H7 (cell line): ENCODE results near the gene MRPS7. TPM values are rescaled to one million over a fixed set of nuclear protein-coding genes. Genes with fewer than 3 reads are reported as not detected.
A peak's percentile ranks its signal among the peaks of the same experiment; 100 is the strongest.

ENCODE experiments used
- DNase-seq: peaks from one replicate; pipeline ENCODE4 v3.0.0; 2012
- H3K27me3 ChIP-seq: 2 replicates; pipeline ENCODE4 v1.6.0; 2011; ENCODE audit warnings: mild to moderate bottlenecking, low read length; ENCODE audit not compliant: control insufficient read depth, insufficient read depth
- H3K36me3 ChIP-seq: replicated peaks from 2 replicates; pipeline ENCODE4 v1.5.1; 2011; ENCODE audit warnings: low read length; ENCODE audit not compliant: control insufficient read depth, insufficient read depth
- H3K4me3 ChIP-seq: 2 replicates; pipeline ENCODE4 v1.5.1; 2011; ENCODE audit warnings: low read depth, mild to moderate bottlenecking, control low read depth, low read length, moderate library complexity; ENCODE audit not compliant: insufficient read depth
- total RNA-seq: library from RNA; depleted of rRNA; stranded (reverse); fragments of >200 nt; shearing (Covaris generic); gene quantifications from 2 replicates; pipeline ENCODE4 v1.2.3, GENCODE V29; 2014; rRNA removed

Gene MRPS7
- 128 and 166 TPM in 2 replicates for total RNA-seq

DNA sequence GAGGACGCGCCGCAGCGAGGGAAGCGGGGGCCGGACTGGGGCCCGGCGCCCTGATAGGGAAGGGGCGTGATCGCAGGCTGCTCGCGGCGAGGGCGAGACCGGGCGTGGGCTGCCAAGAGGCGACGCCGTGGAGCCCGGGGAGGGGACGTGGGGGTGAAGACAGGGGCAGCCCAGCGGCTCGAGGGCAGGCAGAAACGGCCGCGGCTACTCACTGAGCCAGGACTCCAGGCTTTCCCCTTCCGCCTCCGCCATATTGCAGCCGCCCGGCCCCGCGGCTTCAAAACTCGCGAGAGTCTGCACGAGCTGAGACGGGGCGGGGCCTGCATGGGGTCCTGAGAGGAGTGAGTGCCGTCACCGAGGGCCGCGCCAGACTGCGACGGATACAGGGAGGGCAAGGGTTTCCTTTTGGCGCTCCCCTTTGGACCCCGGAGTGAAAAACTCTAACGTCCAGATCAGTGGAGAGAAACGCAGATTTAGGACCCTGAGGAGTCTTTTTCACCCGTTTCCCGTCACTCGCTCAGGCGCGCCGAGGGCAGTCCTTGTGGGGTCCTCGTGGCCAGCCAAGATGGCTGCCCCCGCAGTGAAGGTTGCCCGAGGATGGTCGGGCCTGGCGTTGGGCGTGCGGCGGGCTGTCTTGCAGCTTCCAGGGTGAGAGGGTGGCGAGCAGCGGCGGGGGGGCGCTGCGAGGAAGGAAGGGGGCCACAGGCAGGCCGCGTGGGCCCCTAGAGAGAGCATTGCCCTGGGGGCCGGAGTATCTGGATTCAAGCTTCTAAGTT is at the start of gene MRPS7, which contains the start of gene GGA3:
TSS of gene MRPS7 (plus strand) at position 544 of the 776 bp plus-strand sequence. CDS start at position 566, 22 bp downstream.
TSS of gene GGA3 (minus strand) at position 271 of the 776 bp plus-strand sequence. CDS start at position 252, 19 bp downstream.
- Histone ChIP-seq H3K4me3 (peak within 1 kb of the TSS; percentile 92), H3K36me3 (peaks cover 18% of the 10 kb centered on the region), H3K27me3 (no peaks in the 10 kb centered on the region)
- peak; percentile 98 for DNase-seq

GRCh38 chr17:75218131-75218530 is 43.5 kb upstream of the MRPS7 start:
- Histone ChIP-seq H3K4me3 (no peak overlapping the region), H3K27me3 (no peaks in the 10 kb centered on the region), H3K36me3 (peaks cover 34% of the 10 kb centered on the region)
- no peak for DNase-seq

DNA sequence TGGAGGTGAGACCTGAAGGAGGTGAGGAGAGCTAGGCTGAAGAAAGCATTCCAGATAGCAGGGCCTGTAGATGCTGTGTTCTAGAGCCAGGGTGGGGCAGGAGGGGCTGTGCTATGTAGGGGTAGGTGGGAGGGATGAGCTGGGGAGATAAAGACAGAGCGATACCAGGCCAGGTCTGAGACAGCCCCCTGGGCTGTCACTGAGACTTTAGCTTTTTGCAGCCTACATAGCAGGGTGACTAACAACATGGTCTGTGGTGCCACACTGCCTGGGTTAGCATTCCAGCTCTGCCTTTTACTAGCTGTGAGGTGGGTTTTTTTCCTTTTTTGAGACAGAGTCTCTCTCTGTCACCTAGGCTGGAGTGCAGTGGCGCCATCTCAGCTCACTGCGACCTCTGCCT is 41.9 kb upstream of the MRPS7 start:
- Histone ChIP-seq H3K36me3 (peaks cover 30% of the 10 kb centered on the region), H3K27me3 (no peaks in the 10 kb centered on the region)
- no peak for DNase-seq

DNA sequence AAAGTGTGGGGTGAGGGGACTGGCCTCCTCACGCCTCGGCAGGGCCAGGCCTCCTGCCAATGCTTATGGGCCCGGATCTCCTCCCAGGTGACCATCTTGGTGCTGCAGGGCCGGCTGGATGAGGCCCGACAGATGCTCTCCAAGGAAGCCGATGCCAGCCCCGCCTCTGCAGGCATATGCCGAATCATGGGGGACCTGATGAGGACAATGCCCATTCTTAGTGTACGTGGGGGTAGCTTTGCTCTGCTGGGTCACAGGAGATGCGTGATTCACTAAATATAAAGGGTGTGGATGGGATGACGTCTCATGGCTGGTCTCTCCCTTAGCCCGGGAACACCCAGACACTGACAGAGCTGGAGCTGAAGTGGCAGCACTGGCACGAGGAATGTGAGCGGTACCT is 36.7 kb upstream of the MRPS7 start:
- DNase-seq = peak; percentile 26
- H3K36me3 ChIP-seq = peaks cover 34% of the 10 kb centered on the region
- no peaks in the 10 kb centered on the region for H3K27me3 ChIP-seq
- no peak overlapping the region for H3K4me3 ChIP-seq

More for the DNA sequence above, 41.9 kb upstream of the MRPS7 start:
- H3K4me3 ChIP-seq = no peak overlapping the region

DNA sequence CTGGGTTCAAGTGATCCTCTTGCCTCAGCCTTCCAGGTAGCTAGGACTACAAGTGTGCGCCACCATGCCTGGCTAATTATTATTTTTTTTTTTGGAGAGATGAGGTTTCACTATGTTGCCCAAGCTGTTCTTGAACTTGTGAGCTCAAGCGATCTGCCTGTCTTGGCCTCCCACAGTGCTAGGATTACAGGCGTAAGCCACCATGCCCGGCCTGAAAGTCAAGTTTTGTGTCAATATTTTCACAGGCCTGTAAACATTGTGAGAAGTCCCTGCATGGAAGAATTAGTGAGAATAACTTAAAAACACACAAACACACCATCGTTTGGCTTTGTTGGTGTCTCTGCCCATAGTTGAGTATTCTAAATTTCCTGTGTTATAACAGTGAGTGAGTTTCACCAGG is 34.0 kb upstream of the MRPS7 start:
- no peak for DNase-seq
- Histone ChIP-seq H3K27me3 (no peaks in the 10 kb centered on the region), H3K4me3 (no peak overlapping the region), H3K36me3 (peaks cover 48% of the 10 kb centered on the region)

- no peaks in the 10 kb centered on the region for H3K27me3 ChIP-seq
- DNase-seq = no peak
- H3K4me3 ChIP-seq = no peak overlapping the region
- H3K36me3 ChIP-seq = peaks cover 52% of the 10 kb centered on the region
These were observed 33.4 kb upstream of the MRPS7 start for GRCh38 chr17:75228305-75228704.

DNA sequence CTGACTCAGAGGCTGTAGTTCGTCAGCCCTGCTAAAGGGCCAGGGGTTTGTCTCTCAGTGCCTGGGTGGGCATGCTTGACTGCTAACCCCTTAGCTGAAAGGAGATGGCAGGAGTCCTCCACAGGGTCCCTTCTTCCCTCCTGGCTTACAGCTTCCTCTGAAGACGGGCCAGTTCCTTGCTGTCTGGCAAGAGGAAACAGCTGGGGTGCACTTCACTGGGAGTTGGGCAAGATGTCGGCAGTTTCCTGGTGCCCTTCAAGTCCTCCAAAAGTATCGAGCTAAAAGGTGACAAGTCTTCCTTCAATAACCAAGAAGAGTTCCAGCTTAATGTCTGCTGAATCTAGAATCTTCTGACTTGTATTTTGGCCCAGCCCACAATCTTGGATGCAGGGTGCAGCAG is 32.8 kb upstream of the MRPS7 start:
- H3K27me3 ChIP-seq = no peaks in the 10 kb centered on the region
- H3K36me3 ChIP-seq = peaks cover 52% of the 10 kb centered on the region
- DNase-seq = no peak
- no peak overlapping the region for H3K4me3 ChIP-seq

GRCh38 chr17:75231071-75231470 is 30.6 kb upstream of the MRPS7 start:
- DNase-seq = no peak
- H3K36me3 ChIP-seq = peaks cover 56% of the 10 kb centered on the region
- H3K27me3 ChIP-seq = no peaks in the 10 kb centered on the region
- no peak overlapping the region for H3K4me3 ChIP-seq

DNA sequence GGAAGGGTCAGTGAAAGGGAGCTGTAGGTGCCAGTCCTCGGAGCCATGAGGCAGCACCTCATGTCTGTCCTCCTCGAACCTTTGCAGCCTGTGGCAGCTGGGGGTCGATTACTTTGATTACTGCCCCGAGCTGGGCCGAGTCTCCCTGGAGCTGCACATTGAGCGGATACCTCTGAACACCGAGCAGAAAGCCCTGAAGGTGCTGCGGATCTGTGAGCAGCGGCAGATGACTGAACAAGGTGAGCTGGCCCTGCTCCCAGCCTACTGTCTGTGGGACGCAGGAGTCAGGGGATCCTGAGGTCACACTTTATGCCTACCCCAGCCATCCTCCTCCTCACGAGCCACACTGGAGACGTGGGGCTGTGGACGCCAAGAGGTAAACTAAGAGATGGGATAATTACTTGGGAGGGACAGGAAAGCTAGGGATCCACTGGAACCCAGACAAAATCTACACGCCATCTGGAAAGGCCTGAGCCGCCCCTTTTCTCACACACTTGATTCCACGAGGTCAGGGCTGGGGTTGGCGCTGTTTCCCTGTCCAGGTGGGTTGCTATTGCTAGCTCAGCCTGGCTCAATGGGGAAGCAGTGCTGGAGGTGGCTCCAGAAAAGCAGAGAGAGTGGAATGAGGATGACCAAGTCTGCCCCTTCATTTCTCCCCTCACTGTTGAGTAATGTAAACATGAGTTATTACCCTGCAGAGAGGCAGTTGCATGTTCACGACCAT is 29.8 kb upstream of the MRPS7 start:
- no peaks in the 10 kb centered on the region for H3K27me3 ChIP-seq
- H3K36me3 ChIP-seq = peaks cover 54% of the 10 kb centered on the region
- no peak for DNase-seq
- no peak overlapping the region for H3K4me3 ChIP-seq

DNA sequence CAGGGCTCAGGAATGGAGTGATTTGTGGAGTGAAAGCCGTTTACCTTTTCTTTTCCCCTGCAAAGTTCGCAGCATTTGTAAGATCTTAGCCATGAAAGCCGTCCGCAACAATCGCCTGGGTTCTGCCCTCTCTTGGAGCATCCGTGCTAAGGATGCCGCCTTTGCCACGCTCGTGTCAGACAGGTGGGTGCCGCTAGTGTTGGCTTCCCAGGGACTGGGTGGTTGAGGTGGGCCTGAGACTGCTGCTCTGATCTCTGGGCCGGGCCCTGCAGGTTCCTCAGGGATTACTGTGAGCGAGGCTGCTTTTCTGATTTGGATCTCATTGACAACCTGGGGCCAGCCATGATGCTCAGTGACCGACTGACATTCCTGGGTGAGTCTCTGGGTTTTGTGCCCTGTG is 28.9 kb upstream of the MRPS7 start:
- Histone ChIP-seq H3K4me3 (no peak overlapping the region), H3K36me3 (peaks cover 60% of the 10 kb centered on the region), H3K27me3 (no peaks in the 10 kb centered on the region)
- DNase-seq = no peak

- peaks cover 59% of the 10 kb centered on the region for H3K36me3 ChIP-seq
- H3K4me3 ChIP-seq = no peak overlapping the region
- no peaks in the 10 kb centered on the region for H3K27me3 ChIP-seq
- peak; percentile 22 for DNase-seq
These were observed 24.3 kb upstream of the MRPS7 start for GRCh38 chr17:75237100-75238014.

- Histone ChIP-seq H3K27me3 (no peaks in the 10 kb centered on the region), H3K4me3 (no peak overlapping the region), H3K36me3 (peaks cover 58% of the 10 kb centered on the region)
- no peak for DNase-seq
These were observed 23.6 kb upstream of the MRPS7 start for GRCh38 chr17:75238020-75238580.

GRCh38 chr17:75238684-75239191 is 22.9 kb upstream of the MRPS7 start:
- peak; percentile 92 for DNase-seq
- Histone ChIP-seq H3K27me3 (no peaks in the 10 kb centered on the region), H3K4me3 (no peak overlapping the region), H3K36me3 (peaks cover 64% of the 10 kb centered on the region)

DNA sequence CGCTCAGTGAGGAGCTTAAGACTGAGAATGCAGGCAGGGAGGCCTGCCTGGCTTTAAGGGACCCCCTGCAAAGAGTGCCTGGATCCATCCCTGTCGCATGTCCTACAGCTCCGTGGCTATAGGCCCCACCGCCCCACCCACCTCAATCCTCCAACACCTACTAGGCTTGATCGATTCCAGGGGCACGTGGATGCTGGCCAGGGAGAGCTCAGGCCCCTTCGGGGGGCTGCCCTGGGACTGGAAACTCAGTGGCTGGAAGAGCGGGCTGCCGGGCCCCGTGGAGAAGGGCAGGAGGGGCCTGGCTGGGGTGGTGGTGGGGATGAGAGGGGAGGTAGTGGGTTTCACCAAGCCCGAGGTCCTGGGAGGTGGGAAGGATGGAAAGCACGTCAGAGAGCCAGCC is 22.5 kb upstream of the MRPS7 start:
- Histone ChIP-seq H3K36me3 (peaks cover 68% of the 10 kb centered on the region), H3K4me3 (no peak overlapping the region), H3K27me3 (no peaks in the 10 kb centered on the region)
- no peak for DNase-seq
